Stimulated activated naive CD4-positive, alpha-beta T cell (primary cell): ENCODE results near the gene SURF1.
"Not testable (repeated sequence)": the region's sequence is repeated elsewhere in the genome, so short reads cannot be mapped to it uniquely, and the experiment has no call there.

Experiments
- DNase-seq, 6 experiments: peaks; one replicate each; lab custom pipeline; 2025; lab: John Stamatoyannopoulos, UW

The SURF1 gene

GRCh38 chr9:133321411-133321935 lies 34.8 kb downstream of the SURF1 start:
- DNase-seq, result no peak

GRCh38 chr9:133320421-133320881 lies 35.8 kb downstream of the SURF1 start:
- no peak for DNase-seq

DNA sequence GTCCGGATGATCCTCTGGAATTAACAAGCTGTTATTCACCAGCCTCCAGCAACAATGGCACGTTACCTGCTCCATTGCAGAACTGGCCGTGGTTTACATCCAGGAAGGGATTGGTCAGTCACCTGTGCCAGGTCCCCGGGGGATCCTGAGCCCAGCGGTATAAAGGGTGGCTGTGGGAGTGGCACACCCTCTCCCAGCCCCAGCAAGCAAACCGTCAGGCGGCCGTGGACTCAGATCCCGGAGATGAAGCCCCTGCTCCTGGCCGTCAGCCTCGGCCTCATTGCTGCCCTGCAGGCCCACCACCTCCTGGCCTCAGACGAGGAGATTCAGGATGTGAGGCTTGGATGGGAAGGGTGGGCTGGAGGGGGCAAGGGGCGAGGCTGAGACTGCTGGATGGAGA lies 38.7 kb downstream of the SURF1 start:
- not testable (repeated sequence) for DNase-seq

DNA sequence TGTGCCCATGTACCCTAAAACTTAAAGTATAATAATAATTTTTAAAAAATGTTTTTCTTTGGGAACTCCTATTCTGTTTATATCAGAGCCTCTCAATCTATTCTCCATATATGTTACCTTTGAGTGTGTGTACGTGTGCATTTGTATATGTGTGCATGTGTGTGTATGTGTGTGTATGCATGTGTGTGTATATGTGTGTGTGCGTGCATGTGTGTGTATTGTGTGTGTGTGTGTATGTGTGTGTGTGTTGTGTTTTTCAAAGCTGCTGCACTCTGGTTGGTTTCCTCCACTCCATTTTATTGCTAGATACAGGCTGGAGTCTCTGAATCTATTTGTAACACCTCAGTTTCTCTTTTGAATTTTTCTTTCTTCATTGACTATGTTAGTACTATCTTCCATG lies 40.3 kb downstream of the SURF1 start:
- no peak for DNase-seq

DNA sequence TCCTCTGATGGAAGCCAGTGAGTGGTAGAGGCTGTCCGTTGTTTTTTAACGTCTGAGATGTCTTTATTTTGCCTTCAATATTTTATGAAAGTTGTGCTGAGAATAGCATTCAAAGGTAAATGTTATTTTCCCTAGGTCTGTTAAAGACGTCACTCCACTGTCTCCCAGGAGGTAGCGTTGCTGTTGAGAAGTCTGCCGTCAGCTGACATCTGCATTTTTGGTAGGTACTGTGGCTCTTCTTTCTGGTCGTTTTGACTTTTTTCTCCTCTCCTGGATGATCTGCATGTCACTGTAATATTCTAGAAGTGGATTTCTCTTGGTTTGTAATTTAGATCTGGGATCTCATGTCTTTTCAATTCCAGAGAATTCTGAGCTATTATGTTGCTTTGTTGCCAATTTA lies 46.7 kb downstream of the SURF1 start:
- DNase-seq, result no peak

- no peak for DNase-seq
Observed at GRCh38 chr9:133307301-133307700, 49.0 kb downstream of the SURF1 start.

- DNase-seq, result no peak
Observed at GRCh38 chr9:133306242-133307204, 49.8 kb downstream of the SURF1 start.

GRCh38 chr9:133305731-133306130 lies 50.6 kb downstream of the SURF1 start:
- DNase-seq, result no peak

GRCh38 chr9:133304477-133305377 lies 51.6 kb downstream of the SURF1 start:
- DNase-seq, result no peak

DNA sequence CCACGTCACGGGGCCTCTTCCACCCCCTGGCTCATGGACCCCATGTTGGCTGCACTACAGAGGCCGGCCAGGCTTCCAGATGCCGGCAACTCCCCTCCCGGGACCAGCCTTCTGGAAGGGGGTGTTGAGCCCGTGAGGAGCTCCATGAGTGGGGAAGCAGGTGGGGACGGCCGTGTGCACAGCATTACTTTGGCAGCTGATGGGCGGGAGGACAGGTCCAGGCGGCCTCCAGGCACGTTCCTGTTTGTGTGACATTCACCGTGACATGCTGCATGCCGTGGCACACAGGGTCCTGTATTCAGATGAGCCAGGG lies 52.2 kb downstream of the SURF1 start:
- DNase-seq, result no peak

DNA sequence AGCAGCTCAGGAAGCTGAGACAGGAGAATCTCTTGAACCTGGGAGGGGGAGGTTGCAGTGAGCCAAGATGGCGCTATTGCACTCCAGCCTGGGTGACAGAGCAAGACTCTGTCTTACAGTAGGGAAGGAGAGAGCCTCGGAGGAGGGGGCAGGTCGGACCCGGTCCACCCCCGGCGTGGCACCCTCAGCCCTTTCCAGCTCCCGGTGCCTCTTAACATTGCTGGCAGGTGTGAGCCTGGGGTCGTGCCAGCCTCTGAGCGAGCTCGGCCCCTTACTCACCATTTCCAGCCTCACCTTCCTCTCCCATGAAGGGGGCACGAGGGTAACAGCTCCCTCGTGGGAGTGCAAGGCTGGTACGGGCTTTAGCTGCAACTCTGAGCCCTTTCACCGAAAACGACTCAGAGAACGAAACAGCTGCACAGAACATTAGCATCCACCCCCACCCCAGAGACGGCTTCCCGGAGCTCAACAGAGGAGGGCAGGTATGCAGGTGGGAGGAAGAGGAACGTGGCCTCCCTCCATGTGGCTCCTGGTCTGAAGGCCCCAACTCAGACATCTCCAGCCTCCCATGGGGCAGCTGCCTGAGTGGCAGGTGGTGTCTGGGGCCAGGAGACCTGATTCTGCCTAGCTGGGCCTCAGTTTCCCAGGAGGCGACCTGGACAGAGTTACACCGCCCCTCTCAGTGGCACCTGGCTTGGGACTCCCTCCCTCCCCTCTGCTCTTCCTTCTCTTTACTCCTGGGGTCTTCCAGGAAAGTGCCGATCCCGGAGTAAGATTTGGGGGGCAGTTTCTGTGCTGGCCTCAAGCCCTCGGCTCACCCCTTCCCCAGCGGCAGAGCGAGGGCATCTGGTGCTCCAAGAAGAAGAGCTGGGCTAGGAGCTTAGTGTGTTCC lies 52.8 kb downstream of the SURF1 start:
- DNase-seq, result no peak
